Endothelial cell of umbilical vein (primary cell): ENCODE data around the gene CAV2. TPM values are rescaled to one million over a fixed set of nuclear protein-coding genes. Genes with fewer than 3 reads are reported as not detected.
A peak's percentile ranks its signal among the peaks of the same experiment; 100 is the strongest.

Source experiments
- BruUV-seq: library from RNA; stranded (reverse); fragments of 400-500 nt; replicated peaks from 2 replicates; lab custom pipeline; 2021; lab: Mats Ljungman, UMichigan
- CTCF ChIA-PET: fragments of 300-600, 350-600 bp; sonication (Branson Sonifier 250); formaldehyde crosslinking; loops from one replicate; lab custom pipeline; 2021; ENCODE audit warnings: antibody characterized with exemption, inconsistent platforms; lab: Charles Lee
- POLR2A ChIA-PET: fragments of 300-600, 350-600 bp; sonication (Branson Sonifier 250); formaldehyde crosslinking; loops from one replicate; lab custom pipeline; 2021; ENCODE audit warnings: antibody characterized with exemption, inconsistent platforms; lab: Charles Lee
- DNase-seq: peaks from one replicate; pipeline ENCODE4 v3.0.0-alpha.2; 2011; ENCODE audit warnings: low read depth, low spot score
- FAIRE-seq: peaks from 2 replicates; lab custom pipeline; 2011; peaks lifted over from hg19 to GRCh38; lab: Jason Lieb, UNC
- H2AFZ ChIP-seq: 2 replicates; pipeline ENCODE4 v1.6.0; 2012; ENCODE audit warnings: low read depth, low read length, control low read depth, inconsistent platforms
- H3K27ac ChIP-seq: 2 replicates; pipeline ENCODE4 v1.5.1; 2011; ENCODE audit warnings: low read depth, mild to moderate bottlenecking, control low read depth, low read length, moderate library complexity; ENCODE audit not compliant: insufficient read depth
- H3K27me3 ChIP-seq, 2 experiments: 2 replicates each; pipeline versions ENCODE4 v1.6.0 to v1.6.1; 2011; ENCODE audit warnings: low read length in 2 of 2, mixed read lengths in 1 of 2; ENCODE audit not compliant: control insufficient read depth in 2 of 2, insufficient read depth in 2 of 2
- H3K36me3 ChIP-seq, 2 experiments: 2 replicates in 1 of 2; 3 replicates in 1 of 2; pipeline ENCODE4 v1.5.1; 2011; ENCODE audit warnings: low read length in 2 of 2, mild to moderate bottlenecking in 1 of 2, moderate library complexity in 1 of 2; ENCODE audit not compliant: control insufficient read depth in 2 of 2, insufficient read depth in 2 of 2; ENCODE audit errors: extremely low read depth in 1 of 2
- H3K4me1 ChIP-seq: 3 replicates; pipeline ENCODE4 v1.5.1; 2011; ENCODE audit warnings: mild to moderate bottlenecking, low read length; ENCODE audit not compliant: control insufficient read depth, insufficient read depth; ENCODE audit errors: extremely low read depth
- H3K4me2 ChIP-seq: 2 replicates; pipeline ENCODE4 v1.6.1; 2011; ENCODE audit warnings: low read length, control low read depth, mixed read lengths; ENCODE audit not compliant: insufficient read depth
- H3K4me3 ChIP-seq, 3 experiments: fragments of 200-600 bp in 1 of 3; sonication (generic), shearing (Covaris generic) in 1 of 3; replicated peaks in 1 of 3; 2 replicates each; pipeline ENCODE4 v1.5.1; 2011 to 2016; ENCODE audit warnings: control low read depth in 3 of 3, low read length in 3 of 3, mild to moderate bottlenecking in 2 of 3, inconsistent platforms in 1 of 3, low read depth in 1 of 3, moderate library complexity in 1 of 3; ENCODE audit not compliant: insufficient read depth in 1 of 3
- H3K79me2 ChIP-seq: 2 replicates; pipeline ENCODE4 v1.6.0; 2012; ENCODE audit warnings: low read length, inconsistent platforms; ENCODE audit not compliant: control insufficient read depth, insufficient read depth
- H3K9ac ChIP-seq: replicated peaks from 2 replicates; pipeline ENCODE3; 2011; ENCODE audit warnings: low read length, control low read depth; ENCODE audit not compliant: insufficient read depth; ENCODE audit errors: extremely low read depth
- H3K9me1 ChIP-seq: replicated peaks from 3 replicates; pipeline ENCODE4 v1.6.0; 2011; ENCODE audit warnings: mild to moderate bottlenecking, low read length; ENCODE audit not compliant: control insufficient read depth, insufficient read depth; ENCODE audit errors: extremely low read depth
- H3K9me3 ChIP-seq: replicated peaks from 2 replicates; pipeline ENCODE4 v1.5.1; 2012; ENCODE audit warnings: low read length, inconsistent platforms; ENCODE audit not compliant: control insufficient read depth, insufficient read depth
- H4K20me1 ChIP-seq: replicated peaks from 2 replicates; pipeline ENCODE3; 2011; ENCODE audit warnings: mild to moderate bottlenecking, low read length; ENCODE audit not compliant: control insufficient read depth, insufficient read depth; ENCODE audit errors: extremely low read depth
- CTCF ChIP-seq, 2 donors: IDR thresholded peaks; 1 replicate in 1 of 2; 2 replicates in 1 of 2; pipeline ENCODE4 v1.5.1; 2011; ENCODE audit warnings: low read length in 2 of 2, mild to moderate bottlenecking in 2 of 2, moderate library complexity in 2 of 2, control low read depth in 1 of 2, inconsistent platforms in 1 of 2, low read depth in 1 of 2; ENCODE audit not compliant: insufficient read depth in 1 of 2; ENCODE audit errors: extremely low read depth in 1 of 2
- EZH2 ChIP-seq: IDR thresholded peaks from 2 replicates; pipeline ENCODE4 v1.6.1; 2012; ENCODE audit warnings: borderline replicate concordance, low read depth, mild to moderate bottlenecking, moderate library complexity, low read length, inconsistent platforms; ENCODE audit not compliant: severe bottlenecking
- FOS ChIP-seq: IDR thresholded peaks from 2 replicates; pipeline ENCODE4 v1.6.1; 2011; ENCODE audit warnings: mild to moderate bottlenecking, low read length, moderate library complexity, borderline replicate concordance; ENCODE audit not compliant: insufficient read depth
- GATA2 ChIP-seq: IDR thresholded peaks from 2 replicates; pipeline ENCODE4 v1.7.0; 2011; ENCODE audit warnings: low read depth, mild to moderate bottlenecking, moderate library complexity, mixed read lengths, low read length; ENCODE audit not compliant: insufficient read length, insufficient read depth
- JUN ChIP-seq: IDR thresholded peaks from 2 replicates; pipeline ENCODE4 v1.6.1; 2011; ENCODE audit warnings: borderline replicate concordance, low read depth; ENCODE audit not compliant: insufficient read length, insufficient read depth
- MAX ChIP-seq: IDR thresholded peaks from 2 replicates; pipeline ENCODE4 v1.6.1; 2011; ENCODE audit not compliant: insufficient read depth, insufficient read length
- MYC ChIP-seq: IDR thresholded peaks from one replicate; pipeline ENCODE4 v1.6.1; 2011; ENCODE audit warnings: mild to moderate bottlenecking, low read depth, low read length
- POLR2A ChIP-seq: IDR thresholded peaks from 2 replicates; pipeline ENCODE4 v1.6.1; 2012; ENCODE audit warnings: low read depth, mild to moderate bottlenecking, control low read depth, low read length
- POLR2AphosphoS5 ChIP-seq: IDR thresholded peaks from 2 replicates; pipeline ENCODE4 v1.6.1; 2012; ENCODE audit warnings: low read depth, mild to moderate bottlenecking, control low read depth, low read length, moderate library complexity; ENCODE audit not compliant: insufficient read depth
- dilution Hi-C: fragments of 300-500 bp; cut with MboI; formaldehyde crosslinking; loops from one replicate; pipeline ENCODE4 v1.15.0; 2019; ENCODE audit warnings: low sequenced_read_pairs; ENCODE audit not compliant: extremely low pct_ligation_motif_present
- intact Hi-C: fragments of 100-400 bp; cut with micrococcal nuclease; formaldehyde crosslinking; loops from one replicate; pipeline ENCODE4 v1.10.0; 2022
- polyA plus RNA-seq, 4 experiments: library from polyadenylated mRNA; depleted of rRNA in 3 of 4; stranded (reverse) in 3 of 4; unstranded in 1 of 4; fragments of >200 nt; gene quantifications; 2 replicates each; pipeline versions ENCODE4 v1.2.1 to v1.2.3, GENCODE V29; 2011 to 2012; ENCODE audit warnings: missing spikeins in 1 of 4
- total RNA-seq: library from RNA; stranded (reverse); gene quantifications from 2 replicates; pipeline ENCODE4 v1.2.3, GENCODE V29; 2021

The CAV2 gene
- total and polyA plus RNA-seq, 2 donors (not counting 3 experiments of a cell fraction or from before 2014, with no cell fraction given), result 179 to 327 TPM

GRCh38 chr7:116524221-116524608 is 24.7 kb downstream of the CAV2 start:
- intact Hi-C loops, result loop anchor here (1.0 to 10.0 kb wide), 8 partner anchors 23 to 351 kb away; partner anchors contain the start of gene MET
- H3K36me3 ChIP-seq, result peaks cover 8 to 10% of the 10 kb centered on the region in 2 experiments
- no peaks in the 10 kb centered on the region for H3K9me1 ChIP-seq
- H2AFZ ChIP-seq, result no peak overlapping the region
- peaks cover 2% of the 10 kb centered on the region for H4K20me1 ChIP-seq
- H3K4me3 ChIP-seq, result peak overlapping the region in 2 of 3 experiments; percentile 55 to 98
- no TSS peak for BruUV-seq
- dilution Hi-C loops, result loop anchor here (25.0 kb wide), 2 partner anchors 187 to 262 kb away; no protein-coding TSS in a partner anchor
- TF ChIP-seq POLR2AphosphoS5 (no peak), FOS (no peak), MAX (no peak), POLR2A (no peak), EZH2 (no peak), GATA2 (no peak), JUN (no peak), CTCF (IDR thresholded peaks at IDR 0.05; ENCODE audit: extremely low read depth in 1 of 2, insufficient read depth in 1 of 2, low read depth in 1 of 2, low read length in 2 of 2) (no peak), MYC (no peak)
- peak overlapping the region; percentile 97 for H3K27ac ChIP-seq
- peak overlapping the region; percentile 100 for H3K9ac ChIP-seq
- DNase-seq (no peak), FAIRE-seq (no peak)
- H3K4me2 ChIP-seq, result peak overlapping the region; percentile 84
- ChIA-PET POLR2A (no interaction called here), CTCF (interaction anchor here (0.8 to 5.1 kb wide), 4 partner anchors 23 to 265 kb away, joined by 3 to 64 read pairs (median 8); no protein-coding TSS in a partner anchor)
- peaks cover 58% of the 10 kb centered on the region for H3K4me1 ChIP-seq
- no peaks in the 10 kb centered on the region for H3K27me3 ChIP-seq
- H3K9me3 ChIP-seq, result no peaks in the 10 kb centered on the region
- peaks cover 44% of the 10 kb centered on the region for H3K79me2 ChIP-seq
